HG03354 (cell line): ENCODE data around the gene OR52I2.

ENCODE experiments used
- ATAC-seq: cut with Tn5 transposase; IDR thresholded peaks from one replicate; pipeline ENCODE4 v1.9.1; 2021; ENCODE audit warnings: mild to moderate bottlenecking; ENCODE audit not compliant: unreplicated experiment, poor library complexity, severe bottlenecking

The OR52I2 gene

DNA sequence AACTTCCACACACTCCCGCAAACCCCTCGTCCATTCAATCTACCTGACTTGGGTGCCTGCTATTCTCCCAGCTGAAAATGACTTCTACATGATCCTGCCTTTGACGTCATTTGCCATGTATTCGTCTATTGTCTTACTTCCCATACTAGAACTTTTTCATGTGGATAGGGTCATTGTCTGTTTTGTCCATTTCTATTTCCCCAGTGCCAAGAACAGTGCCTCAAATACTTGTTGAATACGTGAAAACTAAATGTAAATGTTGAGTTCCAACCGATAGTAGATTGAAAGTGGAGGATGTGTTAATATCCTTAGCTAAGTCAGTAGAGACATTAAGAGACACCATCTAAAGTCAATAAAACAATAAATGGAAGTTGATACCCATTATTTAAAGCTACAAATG is 25.6 kb downstream of the OR52I2 start:
- ATAC-seq, result no peak

DNA sequence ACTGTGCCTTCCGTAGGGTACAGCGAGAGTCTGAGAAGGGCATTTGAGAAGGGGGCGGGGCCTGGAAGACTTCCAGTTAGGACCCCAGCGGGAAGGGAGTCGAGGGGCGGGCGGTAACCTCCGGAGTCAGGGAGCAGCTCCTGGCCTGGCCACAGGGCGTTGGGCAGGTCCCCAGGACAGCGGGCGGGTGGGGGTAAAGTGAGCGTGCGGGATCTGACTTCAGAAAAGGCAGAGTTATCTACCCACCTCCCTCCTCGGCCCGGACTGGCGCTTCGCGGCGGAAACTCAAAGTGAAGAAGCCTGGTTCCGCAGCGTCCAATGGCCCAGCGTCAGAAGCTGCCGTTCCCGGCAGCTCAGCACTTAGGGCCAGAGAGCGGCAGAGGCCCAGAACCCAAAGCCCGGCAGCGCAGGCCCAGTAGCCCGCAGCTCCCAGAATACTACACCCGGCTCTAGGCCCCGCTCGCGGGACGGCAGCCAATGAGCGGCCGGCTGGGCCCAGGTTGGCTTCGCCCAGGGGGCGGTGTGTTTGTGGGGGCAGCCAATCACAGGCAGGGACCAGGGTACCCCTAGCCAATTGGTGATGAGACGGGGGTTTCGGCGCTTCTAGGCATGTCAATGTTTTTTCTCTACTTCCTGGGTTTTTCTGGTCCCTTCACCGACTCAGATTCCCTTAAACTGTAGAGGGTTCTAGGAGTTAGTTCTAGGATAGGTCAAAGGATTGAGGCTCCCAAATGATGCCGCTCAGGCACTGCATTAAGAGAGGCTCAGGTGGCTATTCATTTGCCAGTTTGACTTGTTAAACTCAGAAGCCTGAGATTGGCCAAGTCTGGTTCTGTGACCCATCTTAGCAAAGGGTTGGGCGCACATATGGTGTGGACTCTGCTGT is 26.5 kb downstream of the OR52I2 start, which contains the start of gene TRIM68:
TSS of gene TRIM68 (minus strand) at position 451 of the 886 bp plus-strand sequence. CDS start 2,727 bp downstream, outside the sequence.
- ATAC-seq, result peak; percentile 100

DNA sequence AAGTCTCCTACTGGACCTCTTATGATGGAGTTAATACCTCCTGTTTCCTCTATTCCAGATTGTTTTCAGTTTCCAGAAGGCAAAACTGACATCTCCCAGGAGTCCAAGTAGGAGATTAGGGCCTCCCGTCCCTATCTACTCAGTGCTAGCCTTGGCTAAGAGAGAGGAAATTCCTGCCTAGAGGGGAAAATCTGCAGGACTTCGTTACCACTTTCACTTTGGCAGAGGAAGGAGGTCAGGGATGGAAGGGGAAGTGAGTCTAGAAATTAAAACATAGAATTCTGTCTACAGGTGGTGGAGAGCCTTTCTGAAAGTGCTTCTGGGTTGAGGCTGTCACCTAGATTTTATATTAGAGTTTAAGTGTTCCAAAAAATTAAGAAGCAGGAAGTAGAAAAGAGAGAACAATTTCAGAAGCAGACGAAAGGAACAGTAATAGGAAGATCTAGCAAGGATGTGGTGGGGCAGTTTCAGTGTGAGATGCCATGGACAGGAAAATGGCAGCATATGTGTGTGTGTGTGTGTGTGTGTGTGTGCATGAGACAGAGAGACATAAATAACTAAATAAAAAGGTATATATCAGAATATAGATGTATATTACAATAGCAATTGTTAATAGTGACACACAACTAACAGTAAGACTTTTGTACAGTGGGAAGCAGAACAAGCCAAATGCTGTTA is 28.9 kb downstream of the OR52I2 start:
- no peak for ATAC-seq

DNA sequence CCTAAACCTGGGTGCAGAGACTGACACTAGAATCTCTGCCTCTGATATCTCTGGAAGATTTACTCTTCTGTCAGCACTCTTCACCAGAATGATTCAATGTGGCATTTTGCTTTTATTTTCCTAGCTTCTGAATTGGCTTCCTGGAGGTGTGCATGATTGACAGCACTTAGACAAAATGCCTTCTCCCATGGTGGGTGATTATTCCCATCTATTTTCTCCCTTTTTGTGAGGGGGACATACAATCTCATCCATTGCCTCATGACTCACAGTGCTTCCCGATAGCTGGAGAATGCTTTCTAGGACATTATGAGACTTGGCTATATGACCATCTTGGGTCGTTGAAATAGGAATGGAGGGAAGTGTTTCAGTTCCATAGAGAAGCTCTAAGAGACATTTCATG is 30.4 kb downstream of the OR52I2 start:
- ATAC-seq, result no peak

DNA sequence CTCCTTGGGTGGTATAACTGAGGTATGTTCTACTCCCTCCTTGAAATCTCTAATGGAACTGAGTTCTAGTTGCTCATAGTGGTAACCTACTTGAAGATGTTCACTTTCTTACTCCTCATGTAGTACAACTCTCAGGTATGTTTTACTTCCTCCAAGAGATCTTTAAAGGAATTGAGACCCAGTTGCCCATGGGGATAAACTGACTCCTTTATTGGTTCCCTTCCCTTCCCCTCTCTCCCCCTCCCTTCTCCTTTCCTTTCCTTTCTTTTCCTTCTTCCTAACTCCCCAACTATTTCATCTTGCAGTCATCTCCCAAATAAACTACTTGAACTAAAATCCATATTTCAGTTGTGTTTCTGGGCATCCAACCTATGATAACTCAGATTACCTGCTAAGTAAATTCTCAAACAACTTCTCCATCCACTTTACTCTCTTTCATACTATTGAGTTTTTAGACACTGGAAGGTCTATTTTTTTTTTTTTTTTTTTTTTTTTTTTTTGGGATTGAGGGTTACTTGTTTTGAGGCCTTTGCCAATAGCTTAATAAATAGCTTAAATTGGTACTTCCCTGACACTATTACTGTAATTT is 34.4 kb downstream of the OR52I2 start:
- no peak for ATAC-seq

DNA sequence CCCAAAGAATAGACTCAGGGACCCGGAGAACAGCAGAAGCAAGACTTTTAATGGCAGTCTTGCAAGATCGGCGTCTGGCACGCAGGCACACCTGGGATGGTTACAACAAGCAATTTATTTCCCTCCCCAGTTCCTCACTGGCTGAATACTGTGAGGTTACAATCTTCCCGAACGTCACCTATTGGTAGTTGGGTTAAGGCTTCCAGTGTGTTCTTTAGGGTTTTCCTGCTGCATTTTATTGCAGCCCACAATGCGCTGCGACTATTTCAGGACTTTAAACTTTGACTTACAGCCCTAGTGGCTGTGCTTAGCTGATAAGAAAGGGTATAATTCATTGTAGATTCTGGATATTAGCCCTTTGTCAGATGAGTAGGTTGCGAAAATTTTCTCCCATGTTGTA is 38.0 kb downstream of the OR52I2 start:
- ATAC-seq, result no peak

DNA sequence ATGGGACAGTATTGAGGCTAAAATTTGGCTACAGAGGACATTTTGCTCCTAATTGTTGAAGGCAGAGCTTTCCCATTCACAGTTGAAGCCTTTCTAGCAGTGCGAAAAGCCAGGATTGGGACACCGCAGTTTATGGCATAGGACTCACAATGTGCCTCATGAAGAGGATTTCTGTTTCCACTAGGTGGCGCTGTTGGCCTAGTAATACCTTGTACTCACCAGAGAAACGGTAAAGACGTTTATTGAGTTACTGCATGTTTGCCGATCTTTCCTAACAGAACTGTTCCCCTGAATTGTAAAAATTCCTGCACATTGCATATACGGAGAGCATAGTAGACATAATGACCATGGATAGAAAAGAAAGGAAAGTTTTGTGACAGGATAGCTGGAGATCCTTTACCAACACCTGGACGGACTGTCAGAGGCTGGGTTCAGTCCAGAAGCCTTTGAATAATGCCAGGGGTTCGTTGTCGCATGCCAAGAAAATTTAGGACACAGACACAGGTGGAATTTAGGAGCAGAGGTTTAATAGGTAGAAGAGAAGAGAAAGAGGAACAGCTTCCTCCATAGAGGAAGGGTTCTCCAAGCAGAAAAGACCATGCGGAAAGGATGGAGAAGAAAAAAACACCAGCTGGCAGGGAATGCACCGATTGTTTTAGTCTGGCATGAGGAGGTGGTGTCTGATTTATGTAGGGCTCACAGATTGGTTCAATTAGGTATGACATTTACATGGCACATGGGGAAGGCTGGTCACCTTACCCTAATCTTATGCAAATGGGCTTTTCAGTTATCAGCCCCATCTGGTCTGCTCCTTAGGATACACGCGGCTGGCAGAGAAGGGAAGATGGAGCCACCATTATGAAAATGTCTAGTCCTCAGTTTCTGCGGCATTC is 44.9 kb downstream of the OR52I2 start:
- peak; percentile 78 for ATAC-seq

DNA sequence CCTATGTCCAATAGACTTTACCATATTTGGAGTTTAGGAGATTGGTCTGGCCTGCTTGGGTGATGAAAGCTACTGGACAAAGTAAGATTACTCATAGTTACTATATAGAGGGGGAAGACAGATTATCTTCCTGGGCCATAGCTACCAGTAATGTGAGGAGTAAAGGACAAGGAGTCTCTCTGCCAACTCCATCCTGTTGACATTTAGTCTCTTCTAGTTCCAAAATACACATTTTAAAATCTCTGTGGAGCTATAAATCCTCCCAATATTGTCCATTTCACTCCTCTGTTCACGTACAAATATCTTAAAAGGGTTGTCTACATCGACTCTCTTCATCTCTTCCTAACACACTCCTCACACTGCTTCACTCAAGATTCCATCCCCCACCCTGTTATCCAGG is 54.6 kb downstream of the OR52I2 start:
- ATAC-seq, result no peak

DNA sequence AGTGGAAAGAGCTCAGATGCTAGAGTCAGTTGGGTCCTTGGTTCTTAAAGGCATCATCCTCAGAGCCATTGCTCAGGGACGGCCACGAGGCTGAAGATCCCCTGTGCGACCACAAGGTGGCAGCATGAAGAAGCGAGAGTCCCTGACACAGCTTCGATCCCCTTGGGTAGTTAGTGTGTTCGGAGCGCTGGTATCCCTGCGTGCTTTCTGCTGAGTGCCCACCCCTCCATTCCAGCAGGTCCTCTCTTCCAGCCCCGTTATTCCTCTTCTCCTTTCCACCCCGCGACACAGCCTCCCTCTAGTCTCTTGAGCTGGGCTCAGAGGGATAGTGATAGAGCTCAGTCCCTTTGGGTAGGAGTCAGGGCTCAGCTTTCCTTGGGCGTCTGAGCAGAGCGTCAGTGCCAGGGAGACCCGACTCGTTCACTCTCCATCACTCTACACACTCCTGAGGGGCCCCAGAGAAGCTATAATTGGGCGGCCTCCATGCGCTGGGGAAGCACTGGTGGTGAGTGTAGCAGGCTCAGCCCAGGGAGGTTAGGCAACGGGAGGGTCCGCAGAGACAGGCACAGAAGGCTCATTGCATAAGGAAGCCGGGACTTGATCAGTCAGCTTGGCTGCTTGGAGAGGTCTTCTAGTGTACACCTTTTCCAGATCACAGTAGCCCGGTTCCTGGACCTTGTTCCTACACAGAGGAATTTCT is 55.6 kb downstream of the OR52I2 start, which contains the start of gene OR51D1:
TSS of gene OR51D1 (plus strand) at position 516 of the 700 bp plus-strand sequence. CDS start 2,314 bp downstream, outside the sequence.
- ATAC-seq, result peak; percentile 98

DNA sequence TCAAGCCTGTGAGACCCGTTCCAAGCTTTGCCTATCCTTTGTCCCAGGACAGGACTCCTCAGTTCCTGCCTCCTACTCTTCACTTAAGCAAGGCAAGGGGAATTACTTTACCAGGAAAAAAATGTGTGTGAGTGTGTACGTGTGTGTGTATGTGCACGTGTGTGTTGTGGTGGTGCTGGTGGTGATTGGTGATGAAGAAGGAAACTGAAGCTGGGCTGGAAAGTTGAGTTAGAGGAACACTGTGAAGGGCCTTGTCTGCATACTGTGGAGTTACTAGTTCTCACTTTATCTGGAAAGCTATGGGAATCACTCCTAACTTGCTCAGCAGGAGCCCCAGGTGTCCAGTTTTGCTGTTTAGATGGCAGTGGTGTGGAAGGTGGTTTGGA is 56.1 kb downstream of the OR52I2 start:
- ATAC-seq, result no peak

DNA sequence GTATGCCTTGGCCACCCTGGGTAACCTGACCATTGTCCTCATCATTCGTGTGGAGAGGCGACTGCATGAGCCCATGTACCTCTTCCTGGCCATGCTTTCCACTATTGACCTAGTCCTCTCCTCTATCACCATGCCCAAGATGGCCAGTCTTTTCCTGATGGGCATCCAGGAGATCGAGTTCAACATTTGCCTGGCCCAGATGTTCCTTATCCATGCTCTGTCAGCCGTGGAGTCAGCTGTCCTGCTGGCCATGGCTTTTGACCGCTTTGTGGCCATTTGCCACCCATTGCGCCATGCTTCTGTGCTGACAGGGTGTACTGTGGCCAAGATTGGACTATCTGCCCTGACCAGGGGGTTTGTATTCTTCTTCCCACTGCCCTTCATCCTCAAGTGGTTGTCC is 58.4 kb downstream of the OR52I2 start:
- no peak for ATAC-seq

DNA sequence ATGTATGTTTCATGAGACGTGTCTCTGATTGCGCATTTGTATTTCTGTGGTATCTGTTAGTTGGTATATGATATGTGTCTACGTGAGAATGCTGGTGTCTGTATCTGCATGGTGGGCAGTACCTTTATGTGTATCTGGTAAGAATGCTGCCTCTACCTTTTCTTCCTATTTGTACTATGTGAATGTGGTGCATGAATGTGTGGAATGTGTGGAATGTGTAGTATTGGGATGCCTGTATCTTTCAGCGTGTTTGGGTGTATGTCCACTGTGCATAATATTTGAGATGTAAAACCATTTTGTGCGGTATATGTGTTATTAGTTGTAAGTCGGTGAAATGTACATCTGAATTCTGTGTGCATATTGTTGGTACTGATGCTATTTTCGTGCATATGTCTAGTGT is 60.0 kb downstream of the OR52I2 start:
- no peak for ATAC-seq

DNA sequence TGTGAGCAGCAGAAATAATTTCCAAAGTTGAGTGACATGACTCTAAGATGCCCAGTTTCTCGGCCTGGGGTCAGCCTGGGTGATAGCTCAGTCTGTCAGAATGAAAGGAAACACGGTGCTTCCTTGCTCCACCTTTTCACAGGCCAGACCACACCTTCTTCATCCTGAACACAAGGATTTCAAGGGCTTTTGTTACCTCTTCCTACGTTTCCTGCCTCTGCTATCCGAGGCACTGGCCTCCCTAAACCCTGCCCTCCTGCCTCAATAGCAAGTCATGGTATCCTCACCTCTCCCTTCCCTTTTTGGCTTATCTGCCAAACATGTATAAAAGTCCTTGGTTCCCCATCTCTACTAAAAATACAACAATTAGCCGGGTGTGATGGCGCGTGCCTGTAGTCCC is 60.5 kb downstream of the OR52I2 start:
- ATAC-seq, result no peak
